Measurements from ENCODE around the gene MAPK9.

Gene MAPK9

GRCh38 chr5:180294913-180295555, 3.2 kb upstream of the MAPK9 start:
- H3K4me3 ChIP-seq (ENCODE audit: low read length) = no peak overlapping the region
- TF ChIP-seq, protein P1, sequence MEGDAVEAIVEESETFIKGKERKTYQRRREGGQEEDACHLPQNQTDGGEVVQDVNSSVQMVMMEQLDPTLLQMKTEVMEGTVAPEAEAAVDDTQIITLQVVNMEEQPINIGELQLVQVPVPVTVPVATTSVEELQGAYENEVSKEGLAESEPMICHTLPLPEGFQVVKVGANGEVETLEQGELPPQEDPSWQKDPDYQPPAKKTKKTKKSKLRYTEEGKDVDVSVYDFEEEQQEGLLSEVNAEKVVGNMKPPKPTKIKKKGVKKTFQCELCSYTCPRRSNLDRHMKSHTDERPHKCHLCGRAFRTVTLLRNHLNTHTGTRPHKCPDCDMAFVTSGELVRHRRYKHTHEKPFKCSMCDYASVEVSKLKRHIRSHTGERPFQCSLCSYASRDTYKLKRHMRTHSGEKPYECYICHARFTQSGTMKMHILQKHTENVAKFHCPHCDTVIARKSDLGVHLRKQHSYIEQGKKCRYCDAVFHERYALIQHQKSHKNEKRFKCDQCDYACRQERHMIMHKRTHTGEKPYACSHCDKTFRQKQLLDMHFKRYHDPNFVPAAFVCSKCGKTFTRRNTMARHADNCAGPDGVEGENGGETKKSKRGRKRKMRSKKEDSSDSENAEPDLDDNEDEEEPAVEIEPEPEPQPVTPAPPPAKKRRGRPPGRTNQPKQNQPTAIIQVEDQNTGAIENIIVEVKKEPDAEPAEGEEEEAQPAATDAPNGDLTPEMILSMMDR (conservative IDR thresholded peaks at IDR 0.05; ENCODE audit: low read depth, low read length) = no peak

GRCh38 chr5:180294411-180294810, 2.5 kb upstream of the MAPK9 start:
- DNase-seq (ENCODE audit: low read depth) = no peak
- no peak overlapping the region for H3K4me3 ChIP-seq (ENCODE audit: low read length)
- TF ChIP-seq, protein P1 (conservative IDR thresholded peaks at IDR 0.05; ENCODE audit: low read depth, low read length) = no peak

More at GRCh38 chr5:180294913-180295555, 3.2 kb upstream of the MAPK9 start:
- no peak for DNase-seq (ENCODE audit: low read depth)

GRCh38 chr5:180291234-180291940, 496 bp downstream of the MAPK9 start:
- TF ChIP-seq, protein P1 (conservative IDR thresholded peaks at IDR 0.05; ENCODE audit: low read depth, low read length) = peak; percentile 21
- DNase-seq (ENCODE audit: low read depth) = no peak
- H3K4me3 ChIP-seq (ENCODE audit: low read length) = peak overlapping the region; percentile 75

- DNase-seq (ENCODE audit: low read depth) = no peak
- H3K4me3 ChIP-seq (ENCODE audit: low read length) = peak overlapping the region; percentile 75
- TF ChIP-seq, protein P1 (conservative IDR thresholded peaks at IDR 0.05; ENCODE audit: low read depth, low read length) = no peak
These were observed 1.2 kb downstream of the MAPK9 start for GRCh38 chr5:180290568-180291233.

DNA sequence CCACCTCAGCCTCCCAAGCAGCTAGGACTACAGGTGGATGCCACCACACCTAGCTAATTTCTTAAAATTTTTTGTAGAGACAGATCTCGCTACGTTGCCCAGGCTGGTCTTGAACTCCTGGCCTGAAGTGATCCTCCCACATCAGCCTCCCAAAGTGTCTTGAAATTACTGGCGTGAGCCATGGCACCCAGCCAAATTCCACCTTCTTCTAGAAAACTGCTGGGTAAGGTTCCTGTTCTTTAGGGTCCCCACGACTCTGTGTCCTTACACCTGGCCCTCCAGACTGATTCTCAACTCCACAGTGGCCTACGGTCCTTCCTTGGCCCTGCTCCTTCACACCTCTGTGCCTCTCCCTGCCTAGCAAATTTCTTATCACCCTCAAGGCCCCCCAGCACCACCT, 1.9 kb downstream of the MAPK9 start:
- TF ChIP-seq, protein P1 (conservative IDR thresholded peaks at IDR 0.05; ENCODE audit: low read depth, low read length) = no peak
- DNase-seq (ENCODE audit: low read depth) = no peak
- no peak overlapping the region for H3K4me3 ChIP-seq (ENCODE audit: low read length)

- TF ChIP-seq, protein P1 (conservative IDR thresholded peaks at IDR 0.05; ENCODE audit: low read depth, low read length) = no peak
- DNase-seq (ENCODE audit: low read depth) = no peak
These were observed 2.5 kb downstream of the MAPK9 start for GRCh38 chr5:180289433-180289832.

More at GRCh38 chr5:180289433-180289832, 2.5 kb downstream of the MAPK9 start:
- H3K4me3 ChIP-seq (ENCODE audit: low read length) = no peak overlapping the region
